Activated CD4-positive, alpha-beta T cell treated with anti-CD3 and anti-CD28 coated beads, Interleukin-2, Interleukin-6, amounts not matched to agents 100 ng/mL and 50 ng/mL, durations not matched to agents 16 hours and 8 hours (primary cell): Measurements from ENCODE around the gene SDHAF2.
A peak's percentile ranks its signal among the peaks of the same experiment; 100 is the strongest.
"Not testable (repeated sequence)": the region's sequence is repeated elsewhere in the genome, so short reads cannot be mapped to it uniquely, and the experiment has no call there.

Source experiments
- DNase-seq: peaks from one replicate; pipeline ENCODE4 v3.0.0-alpha.2; 2020

Gene SDHAF2

DNA sequence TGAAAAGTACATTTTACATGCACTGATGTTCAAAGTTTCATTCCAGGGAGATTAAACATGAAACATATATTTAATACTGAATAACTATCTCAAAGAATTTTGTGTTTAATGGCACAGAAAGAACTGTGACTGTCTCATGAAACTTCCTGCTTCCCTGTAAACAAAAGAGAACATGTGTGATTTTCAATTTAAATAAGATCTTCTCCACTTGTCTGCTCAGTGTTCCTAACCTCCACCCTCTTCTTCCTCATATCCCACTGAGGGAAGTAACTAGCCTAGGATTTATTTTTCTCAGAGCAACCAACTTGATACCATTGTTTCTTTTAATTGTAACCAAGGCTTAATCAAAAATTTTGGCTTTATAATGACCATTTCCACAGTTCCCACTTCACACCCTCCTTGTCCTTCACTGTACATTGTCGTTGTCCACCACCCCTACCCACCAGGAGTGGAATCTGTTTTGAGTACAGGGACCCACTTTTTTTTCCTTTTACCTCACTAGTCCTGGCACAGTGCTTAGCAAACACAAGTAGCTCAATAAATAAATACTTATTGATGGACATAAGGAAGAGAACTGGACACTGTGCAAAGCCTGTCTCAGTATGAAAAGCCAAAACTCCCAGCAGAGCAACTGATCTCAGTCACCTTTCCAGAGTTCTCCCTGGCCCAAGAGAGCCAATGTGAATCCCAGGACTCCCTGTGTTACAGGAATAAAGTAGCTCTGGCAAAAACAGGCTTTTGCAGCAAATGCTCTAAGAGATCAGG, 4.4 kb upstream of the SDHAF2 start:
- no peak for DNase-seq

DNA sequence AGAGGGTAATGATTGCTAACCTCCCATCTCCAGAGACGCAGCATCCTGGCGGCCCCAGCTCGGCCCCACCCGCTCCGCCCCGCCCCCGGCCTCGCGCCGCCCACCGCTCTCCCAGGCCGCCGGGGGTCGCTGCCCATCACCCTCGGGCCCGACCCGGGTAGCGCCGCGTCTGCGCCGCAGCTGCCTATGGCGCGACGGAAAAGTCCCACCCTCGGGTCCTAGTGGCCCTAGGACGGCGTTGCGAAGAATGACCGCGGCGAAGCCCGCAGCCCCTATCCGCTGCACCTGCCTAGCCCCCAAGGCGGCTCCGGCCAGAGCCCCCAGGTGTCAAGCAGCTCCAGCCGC, 606 bp upstream of the SDHAF2 start:
- DNase-seq = peak; percentile 83

DNA sequence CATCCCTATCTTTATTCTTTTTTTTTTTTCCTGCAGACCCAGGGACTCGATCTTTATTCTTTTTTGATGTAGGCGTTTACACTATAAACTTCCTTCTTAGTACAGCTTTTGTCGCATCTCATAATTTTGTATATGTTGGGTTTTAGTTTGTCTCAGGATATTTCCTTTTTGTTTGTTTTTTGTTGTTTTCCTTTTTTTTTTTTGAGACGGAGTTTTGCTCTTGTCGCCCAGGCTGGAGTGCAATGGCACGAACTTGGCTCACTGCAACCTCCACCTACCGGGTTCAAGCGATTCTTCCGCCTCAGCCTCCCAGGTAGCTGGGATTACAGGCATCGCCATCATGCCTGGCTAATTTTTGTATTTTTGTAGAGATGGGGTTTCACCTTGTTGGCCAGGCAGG, 915 bp downstream of the SDHAF2 start:
- DNase-seq = not testable (repeated sequence)

DNA sequence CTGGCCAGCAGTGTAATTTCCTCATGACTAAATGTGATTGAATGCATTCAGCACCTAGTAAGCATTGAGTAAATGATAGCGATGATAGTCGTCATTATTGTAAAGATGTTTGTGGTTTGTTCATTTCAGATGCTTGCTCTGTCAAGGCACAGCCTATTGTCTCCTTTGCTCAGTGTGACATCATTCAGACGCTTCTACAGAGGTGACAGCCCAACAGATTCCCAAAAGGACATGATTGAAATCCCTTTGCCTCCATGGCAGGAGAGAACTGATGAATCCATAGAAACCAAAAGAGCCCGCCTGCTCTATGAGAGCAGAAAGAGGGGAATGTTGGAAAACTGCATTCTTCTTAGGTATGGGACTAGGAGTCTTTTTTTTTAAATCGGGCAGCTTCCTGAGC, 7.6 kb downstream of the SDHAF2 start:
- no peak for DNase-seq

DNA sequence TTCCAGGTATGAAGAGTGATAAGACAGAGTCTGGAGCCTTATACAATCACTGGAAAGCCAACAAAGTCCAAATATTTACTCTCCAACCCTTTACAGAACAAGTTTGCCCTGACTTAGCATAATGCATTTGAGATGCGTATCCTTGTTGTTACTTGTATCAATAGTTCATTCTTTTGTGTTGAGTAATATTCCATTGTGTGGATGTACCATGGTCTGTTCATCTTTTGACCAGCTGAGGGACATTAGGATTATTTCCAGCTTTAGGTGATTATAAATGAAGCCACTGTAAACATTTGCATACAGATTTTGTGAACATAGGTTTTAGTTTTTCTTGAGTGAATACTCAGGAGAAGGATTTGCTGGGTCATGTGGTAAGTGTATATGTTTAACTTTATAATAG, 9.7 kb downstream of the SDHAF2 start:
- DNase-seq = no peak

DNA sequence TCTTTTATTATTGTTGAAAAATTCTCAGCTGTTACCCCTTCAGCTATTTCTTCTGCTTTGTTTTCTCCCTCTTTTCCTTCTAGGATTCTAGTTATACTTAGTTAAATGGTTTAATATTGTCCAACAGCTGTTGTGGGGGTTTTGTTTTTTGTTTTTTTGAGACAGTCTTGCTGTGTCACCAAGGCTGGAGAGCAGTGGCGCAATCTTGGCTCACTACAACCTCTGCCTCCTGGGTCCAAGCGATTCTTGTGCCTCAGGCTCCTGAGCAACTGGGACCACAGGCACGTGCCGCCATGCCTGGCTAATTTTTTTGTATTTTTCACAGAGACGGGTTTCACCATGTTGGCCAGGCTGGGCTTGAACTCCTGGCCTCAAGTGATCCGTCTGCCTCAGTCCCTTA, 12.7 kb downstream of the SDHAF2 start:
- DNase-seq = no peak

DNA sequence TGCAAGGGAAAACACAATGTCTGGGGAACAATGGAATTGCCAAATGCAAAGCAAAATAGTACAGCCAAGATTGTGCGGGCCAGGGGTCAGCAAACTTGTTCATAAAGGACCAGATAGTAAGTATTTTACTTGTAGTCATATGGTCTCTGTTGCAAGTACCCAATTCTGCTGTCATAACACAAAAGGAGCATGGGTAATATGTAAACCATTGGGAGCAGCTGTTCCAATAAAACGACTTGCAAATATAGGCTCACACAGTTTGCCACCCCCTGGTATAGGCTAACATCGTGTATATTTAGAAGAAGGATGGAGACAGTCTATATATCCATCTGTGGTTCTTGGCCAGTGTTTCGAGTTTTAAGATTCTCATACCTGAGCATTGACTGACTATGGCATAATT, 15.6 kb downstream of the SDHAF2 start:
- DNase-seq = no peak

DNA sequence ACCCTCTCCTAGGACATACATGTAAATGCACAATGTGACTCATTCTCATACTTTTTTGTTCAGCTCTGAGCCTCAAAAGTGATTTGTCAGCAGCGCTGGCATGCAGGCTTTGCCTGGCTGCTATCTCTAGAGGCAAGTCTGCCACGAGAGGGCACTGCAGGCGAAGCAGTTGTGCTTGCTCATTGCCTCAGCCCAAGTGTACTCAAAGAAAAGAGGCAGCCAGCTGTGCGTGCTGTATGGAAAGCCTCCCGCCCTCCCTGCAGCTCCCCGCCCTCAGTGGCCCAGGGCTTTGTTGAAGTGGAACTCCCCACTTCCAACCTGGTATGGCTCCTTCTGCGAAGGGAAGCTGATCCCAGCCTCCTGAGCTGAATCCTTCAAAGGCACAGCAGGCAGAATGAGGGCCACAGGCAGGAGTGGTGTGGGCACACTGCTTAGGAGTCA, 16.3 kb downstream of the SDHAF2 start:
- DNase-seq = peak; percentile 91

DNA sequence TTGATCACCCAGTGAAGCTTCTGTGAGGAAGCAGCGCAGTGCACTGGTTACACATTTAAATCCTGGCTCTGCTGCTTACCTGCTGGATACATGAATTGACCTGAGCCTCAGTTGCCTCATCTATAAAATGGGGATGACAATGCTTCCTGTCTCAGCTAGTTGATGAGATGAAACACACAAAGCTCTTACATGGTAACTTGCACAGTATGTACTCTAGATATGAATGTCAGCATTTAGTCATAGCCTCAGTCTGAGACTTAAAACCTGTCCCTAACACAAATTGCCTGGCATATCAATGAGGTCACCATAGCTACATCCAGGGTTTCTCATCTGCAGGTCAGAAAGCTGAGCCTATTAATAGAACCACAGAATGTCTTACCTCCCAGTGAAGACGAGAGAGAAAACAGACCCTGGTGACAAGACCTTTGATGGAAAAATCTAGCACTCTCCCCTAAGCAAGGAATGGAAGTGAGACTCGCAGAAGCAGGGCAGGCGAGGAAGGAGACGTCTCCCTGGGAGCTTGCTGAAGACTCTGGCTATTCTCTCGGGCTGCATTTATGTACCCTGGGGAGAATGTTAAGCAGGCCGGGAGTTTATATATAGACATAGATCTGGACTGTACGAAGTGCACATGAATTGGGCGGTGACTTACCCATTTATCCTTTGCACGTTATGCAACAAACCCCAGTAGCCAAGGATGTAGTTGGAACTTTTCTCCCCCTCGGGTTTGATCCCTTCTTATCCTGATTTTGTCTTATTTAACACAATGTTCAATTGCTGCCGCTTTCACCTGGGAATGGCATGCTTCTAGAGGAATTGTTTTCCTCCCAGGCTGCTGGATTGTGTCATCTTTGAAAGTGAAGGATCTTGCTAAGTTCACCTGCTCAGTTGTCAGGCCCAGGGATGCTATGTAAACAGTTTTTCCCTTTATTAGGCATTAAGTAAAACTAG, 18.0 kb downstream of the SDHAF2 start:
- peak; percentile 75 for DNase-seq

DNA sequence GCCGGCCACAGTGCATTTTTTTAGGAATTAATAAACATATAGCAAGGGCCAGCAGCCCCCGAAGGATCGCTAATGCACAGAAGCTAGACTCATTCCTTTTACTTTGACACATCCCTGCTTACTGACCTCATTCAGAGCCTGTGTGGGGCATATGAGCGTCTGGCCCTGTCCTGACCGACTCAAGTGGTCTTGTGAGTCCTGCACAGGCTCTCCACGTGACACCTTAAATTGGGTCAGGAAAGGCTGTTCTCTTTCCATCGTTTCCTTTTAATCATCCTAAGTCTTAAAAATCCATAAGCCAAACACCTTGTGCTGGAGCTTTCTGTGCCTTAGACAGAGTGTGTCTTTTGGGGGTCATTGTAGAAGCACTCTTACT, 18.6 kb downstream of the SDHAF2 start:
- no peak for DNase-seq

DNA sequence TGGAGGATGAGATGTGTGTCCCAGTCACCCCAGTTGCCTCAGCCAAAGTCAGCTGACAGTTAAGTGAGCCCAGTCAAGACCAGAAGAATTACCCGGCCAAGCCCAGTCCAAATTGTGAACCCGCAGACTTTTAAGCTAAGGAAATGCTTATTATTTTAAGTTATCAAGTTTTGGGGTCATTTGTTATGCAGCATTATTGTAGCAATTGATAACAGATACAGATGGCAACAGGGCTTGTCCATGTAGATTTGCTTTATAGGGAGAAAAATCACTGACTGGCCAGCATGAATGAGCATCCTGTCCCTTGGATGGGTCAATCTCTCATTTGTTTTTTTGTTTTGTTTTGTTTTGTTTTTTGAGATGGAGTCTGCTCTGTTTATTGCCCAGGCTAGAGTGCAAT, 22.9 kb downstream of the SDHAF2 start:
- no peak for DNase-seq

DNA sequence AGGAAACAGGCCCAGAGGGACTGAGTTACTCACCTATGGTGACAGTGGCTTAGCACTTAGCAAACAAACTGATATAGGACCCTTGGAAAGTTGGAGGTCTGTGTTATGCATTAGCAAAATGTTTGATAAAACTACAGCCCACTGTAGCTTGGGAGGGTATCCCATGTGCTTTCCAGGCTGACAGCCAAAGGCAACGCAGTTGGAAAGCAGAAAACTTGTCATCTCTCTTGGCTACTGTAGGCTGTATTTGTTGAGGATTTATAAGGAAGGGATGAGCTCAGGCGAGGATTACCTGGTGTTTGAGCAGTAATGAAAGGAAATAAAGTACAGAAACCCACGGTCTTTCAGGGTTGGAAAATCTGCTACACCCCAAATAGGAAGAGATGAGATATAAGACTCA, 23.8 kb downstream of the SDHAF2 start:
- DNase-seq = no peak

DNA sequence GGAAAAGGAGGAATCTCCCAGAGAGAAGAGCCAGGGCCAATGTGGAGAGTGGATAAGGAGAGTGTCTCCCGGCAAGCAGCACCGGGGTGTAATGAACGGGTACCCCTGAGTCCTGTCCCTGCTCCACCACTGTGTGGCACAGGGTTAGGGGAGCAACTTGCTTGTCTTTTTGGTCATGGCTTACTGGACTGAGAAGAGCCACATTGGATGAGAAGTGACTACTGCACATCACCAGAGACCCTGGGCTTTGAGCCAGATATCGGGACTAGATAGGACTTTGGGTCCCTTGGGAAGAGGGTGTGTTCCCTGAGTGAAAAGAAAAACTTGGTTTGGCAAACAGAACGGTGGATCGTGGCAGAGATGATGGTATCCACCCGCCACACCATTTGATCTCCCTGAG, 24.6 kb downstream of the SDHAF2 start:
- DNase-seq = no peak

DNA sequence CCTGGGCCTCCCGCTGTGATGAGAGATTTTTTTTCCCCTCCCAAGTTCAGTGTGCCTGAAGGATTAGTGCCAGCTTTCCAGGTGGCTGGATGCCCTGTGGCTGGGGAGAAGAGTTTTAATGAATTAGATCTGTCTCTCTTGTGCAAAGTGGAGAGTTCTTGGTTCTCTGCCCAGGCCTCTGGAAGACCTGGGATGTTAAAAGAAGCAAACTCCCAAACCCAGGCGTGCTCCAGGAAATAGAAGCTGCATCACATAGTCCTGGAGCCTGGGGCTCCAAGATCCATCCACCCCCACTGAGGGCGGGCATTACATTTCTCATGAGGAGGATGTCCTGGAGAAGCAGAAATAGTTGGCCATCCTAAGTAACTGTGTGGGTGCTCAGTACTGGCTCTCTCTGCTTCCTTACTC, 30.6 kb downstream of the SDHAF2 start:
- DNase-seq = no peak

DNA sequence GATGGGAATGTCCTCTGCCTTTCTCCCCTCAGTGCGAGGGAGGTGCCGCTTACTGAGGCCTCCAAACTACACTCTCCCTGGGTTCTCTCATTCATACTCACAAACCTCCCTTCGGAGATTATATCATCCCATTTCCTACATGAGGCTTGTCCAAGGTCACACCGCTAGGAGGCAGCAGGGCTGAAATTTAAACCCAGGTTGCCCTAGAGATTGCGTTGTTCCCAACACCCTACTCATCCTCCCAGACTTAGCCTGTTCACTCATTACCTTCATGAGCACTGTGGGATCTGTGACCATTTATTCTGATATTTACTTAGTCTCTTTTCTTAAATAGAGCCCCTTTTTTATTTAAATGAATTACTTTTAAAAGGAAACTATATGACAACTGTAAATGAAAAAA, 31.1 kb downstream of the SDHAF2 start:
- no peak for DNase-seq

DNA sequence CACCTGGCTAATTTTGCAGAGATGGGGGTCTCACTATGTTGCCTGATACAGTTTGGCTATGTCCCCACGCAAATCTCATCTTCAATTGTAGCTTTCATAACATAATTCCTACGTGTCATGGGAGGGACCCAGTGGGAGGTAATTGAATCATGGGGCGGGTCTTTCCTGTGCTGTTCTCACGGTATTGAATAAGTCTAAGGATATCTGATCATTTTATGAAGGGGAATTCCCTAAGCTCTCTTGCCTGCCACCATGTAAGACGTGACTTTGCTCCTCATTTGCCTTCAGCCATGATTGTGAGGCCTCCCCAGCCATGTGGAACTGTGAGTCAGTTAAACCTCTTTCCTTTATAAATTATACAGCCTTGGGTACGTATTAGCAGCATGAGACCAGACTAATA, 37.7 kb downstream of the SDHAF2 start:
- DNase-seq = not testable (repeated sequence)

DNA sequence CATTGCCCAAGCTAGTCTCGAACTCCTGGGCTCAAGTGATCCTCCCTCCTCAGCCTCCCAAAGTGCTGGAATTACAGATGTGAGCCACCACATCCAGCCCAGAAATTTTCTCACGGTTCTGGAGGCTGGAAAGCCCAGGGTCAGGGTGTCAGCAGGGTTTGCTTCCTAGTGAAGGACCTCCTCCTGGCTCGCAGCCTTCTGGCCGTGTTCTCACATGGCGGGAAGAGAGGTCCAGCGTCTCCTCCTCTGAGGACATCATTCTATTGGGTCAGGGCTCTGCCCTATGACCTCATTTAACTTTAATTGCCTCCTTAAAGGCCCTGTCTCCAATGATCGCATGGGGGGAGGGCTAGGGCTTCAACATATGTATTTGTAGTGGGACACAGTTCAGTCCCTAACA, 38.1 kb downstream of the SDHAF2 start:
- DNase-seq = no peak

DNA sequence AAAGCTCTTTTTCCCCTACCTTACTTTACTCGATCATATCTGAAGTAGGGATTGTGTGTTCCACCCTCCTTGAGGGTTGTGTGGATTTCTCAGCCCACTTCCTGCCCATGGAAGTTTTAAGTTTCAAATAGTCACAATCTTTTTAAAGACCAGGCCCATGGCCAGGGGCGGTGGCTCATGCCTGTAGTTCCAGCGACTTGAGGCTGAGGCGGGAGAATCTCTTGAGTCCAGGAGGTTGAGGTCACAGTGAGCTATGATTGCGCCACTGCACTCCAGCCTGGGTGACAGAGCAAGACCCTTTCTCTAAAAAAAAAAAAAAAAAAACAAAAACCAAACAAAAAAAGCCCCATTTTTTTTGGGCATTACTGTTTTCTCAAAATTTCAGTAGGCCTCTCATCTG, 42.4 kb downstream of the SDHAF2 start:
- DNase-seq = no peak

DNA sequence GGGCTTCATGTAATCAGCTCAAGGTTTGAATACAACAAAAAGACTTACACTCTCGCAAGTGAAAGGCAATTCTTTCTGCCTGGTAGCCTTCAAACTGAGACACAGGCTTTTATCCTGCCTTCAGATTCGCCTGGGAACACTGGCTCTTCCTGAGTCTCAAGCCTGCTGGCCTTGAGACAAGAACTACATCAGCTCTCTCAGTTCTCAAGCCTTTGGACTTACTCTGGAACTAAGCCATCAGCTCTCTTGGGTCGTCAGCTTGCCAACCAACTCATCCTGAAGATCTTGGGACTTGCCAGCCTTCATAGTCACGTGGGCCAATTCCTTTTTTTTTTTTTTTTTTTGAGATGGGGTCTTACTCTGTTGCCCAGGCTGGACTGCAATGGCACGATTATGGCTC, 42.9 kb downstream of the SDHAF2 start:
- no peak for DNase-seq

DNA sequence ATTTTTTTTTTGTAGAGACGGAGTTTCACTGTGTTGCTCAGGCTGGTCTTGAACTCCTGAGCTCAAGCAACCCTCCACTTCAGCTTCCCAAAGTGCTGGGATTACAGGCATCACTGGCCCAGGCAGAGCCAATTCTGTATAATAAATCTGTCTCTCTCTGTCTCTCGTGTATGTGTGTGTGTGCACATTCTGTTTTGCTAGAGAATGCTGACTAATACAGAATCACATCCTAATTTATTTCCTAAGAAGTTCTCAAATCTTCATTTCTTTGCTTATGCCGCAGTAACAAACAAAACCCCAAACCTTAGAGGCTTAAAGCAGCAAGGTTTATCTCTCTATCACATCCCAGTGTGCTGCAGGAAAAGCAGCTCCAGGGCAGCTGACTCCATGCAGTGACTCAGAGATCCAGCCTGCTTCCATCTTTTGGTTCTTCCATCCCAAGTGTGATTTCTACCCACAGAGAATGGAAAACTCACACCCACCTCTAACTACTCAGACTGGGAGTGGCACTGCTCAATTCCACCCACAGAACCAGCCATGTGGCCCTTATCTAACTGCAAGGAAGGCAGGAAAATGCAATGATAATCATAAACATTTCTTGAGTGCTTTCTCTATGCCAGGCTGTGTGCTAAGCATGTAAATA, 43.6 kb downstream of the SDHAF2 start:
- DNase-seq = no peak

DNA sequence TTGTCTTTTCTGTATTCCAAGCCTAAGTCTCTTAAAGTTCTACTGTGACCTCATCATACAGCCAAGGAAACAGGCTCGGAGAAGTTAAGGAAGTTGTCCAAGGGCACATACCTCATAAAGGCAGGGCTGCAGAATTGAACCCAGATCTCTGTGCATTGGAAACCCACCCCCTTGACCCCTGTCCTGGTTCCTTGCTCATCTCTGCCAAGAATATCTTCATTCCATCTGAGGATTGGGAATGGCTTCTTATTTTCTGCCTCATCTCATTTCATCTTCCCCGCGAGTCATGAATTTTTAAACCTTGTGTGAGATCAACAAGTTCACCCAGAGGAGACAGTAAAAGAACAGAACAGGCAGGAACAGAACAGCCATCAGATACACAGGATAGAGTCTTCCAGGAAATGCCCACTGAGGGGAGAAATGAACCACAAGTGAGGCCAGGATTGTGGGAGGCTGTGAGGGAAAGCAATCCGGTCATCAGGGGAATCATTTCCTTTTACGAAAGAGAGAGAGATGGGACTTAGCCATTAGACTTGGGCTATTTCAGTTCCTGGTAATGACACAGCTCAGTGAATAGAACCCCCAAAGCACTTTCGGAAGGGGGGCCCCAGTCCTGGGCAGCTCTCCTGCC, 44.2 kb downstream of the SDHAF2 start:
- no peak for DNase-seq

DNA sequence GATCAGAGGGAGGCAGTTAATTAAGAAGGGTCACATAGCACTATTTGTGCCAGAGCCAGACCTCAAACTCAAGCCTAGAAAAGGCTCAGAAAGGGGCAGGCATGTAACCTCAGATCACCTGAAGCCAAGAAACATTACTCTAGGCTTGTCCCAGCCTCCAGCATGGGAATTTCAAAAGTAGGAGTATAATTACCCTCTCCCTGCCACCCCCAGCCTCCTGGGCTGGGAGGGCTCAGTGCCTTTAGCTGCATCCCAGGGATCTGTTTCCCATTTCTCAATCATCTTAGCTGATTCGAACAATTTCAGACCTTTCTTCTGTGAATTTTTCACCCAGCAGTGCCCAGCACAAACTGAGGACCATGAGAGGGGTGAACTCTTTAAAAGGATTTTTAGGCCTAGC, 45.5 kb downstream of the SDHAF2 start:
- no peak for DNase-seq

DNA sequence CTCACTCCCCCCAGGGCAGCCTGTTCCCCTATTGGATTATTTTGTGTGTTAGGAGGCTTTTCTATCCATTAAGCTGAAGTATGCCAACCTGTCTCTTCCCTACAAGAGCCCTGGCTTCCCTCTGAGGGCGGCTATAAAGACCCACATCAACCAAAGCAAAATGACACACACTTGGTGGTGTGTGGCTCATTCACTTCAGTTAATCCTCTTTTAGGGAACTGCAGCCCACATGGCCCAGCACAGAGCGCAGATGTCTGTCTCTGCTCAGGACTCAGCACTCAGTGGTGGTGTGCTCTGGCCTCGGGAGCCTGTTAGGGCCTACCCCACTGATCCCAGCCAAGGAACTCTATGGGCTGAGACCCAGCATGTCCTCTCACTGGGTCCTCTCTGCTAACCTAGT, 46.4 kb downstream of the SDHAF2 start:
- no peak for DNase-seq
